Spleen (tissue), 10 donors: ENCODE measurements around the gene OR10H4. TPM values are rescaled to one million over a fixed set of nuclear protein-coding genes. Genes with fewer than 3 reads are reported as not detected.

Experiments used
- polyA plus RNA-seq, 3 donors: library from polyadenylated mRNA; stranded (reverse); fragments of 200-250 nt; gene quantifications; one replicate each; pipeline ENCODE4 v1.2.1, GENCODE V29; 2013
- total RNA-seq, 7 donors: library from RNA; depleted of rRNA in 3 of 7; stranded (reverse); fragments of >200 nt in 3 of 7; fragmentation: NEBNext Ultra II Directional in 4 of 7; extraction: Animal tissue kit (Norgen Biotek cat#: 25700) in 4 of 7; gene quantifications; one replicate each; pipeline versions ENCODE4 v1.1.0 to v1.2.1, GENCODE V29; 2016 to 2021
- donor health status: healthy with polysubstance abuse.
- donor health status: DM: no; HTN: no; CAD: no; lungs with moderate emphysema.
- donor health status: DM: no; HTN: no; CAD: no.
- donor health status: Bipolar disorder and iron deficiency.
- donor health status: healthy.
- donor health status: DM: no; HTN: no; CAD: no.
- donor health status: DM: yes; HTN: yes; CAD: no.

Gene OR10H4
- total and polyA plus RNA-seq, 10 donors, result not detected

Other genes with a start within 250 kb of the OR10H4 start
- gene OR10H2, start 221.0 kb upstream of the OR10H4 start, total RNA-seq, result not detected
- gene OR10H2, start 221.0 kb upstream of the OR10H4 start, polyA plus RNA-seq, result not detected
- not detected for gene OR10H3, start 211.0 kb upstream of the OR10H4 start, total RNA-seq
- gene OR10H3, start 211.0 kb upstream of the OR10H4 start, polyA plus RNA-seq, result not detected
- not detected for gene OR10H5, start 161.3 kb upstream of the OR10H4 start, total RNA-seq
- gene OR10H5, start 161.3 kb upstream of the OR10H4 start, polyA plus RNA-seq, result not detected
- gene OR10H1, start 133.3 kb upstream of the OR10H4 start, total RNA-seq, result not detected
- gene OR10H1, start 133.3 kb upstream of the OR10H4 start, polyA plus RNA-seq, result not detected
- gene CYP4F2, start 50.9 kb upstream of the OR10H4 start, total RNA-seq, result under 1 TPM in 1 of 7 donors, not detected in 6; 0.37 TPM
- gene CYP4F2, start 50.9 kb upstream of the OR10H4 start, polyA plus RNA-seq, result not detected
- gene CYP4F11, start 14.5 kb upstream of the OR10H4 start, total RNA-seq, result 1 to 10 TPM in 5 of 7 donors, under 1 TPM in 1, not detected in 1; 0.34 to 4.9 (median 1.9) TPM
- under 1 TPM in 2 of 3 donors, not detected in 1; 0.07 to 0.58 TPM for gene CYP4F11, start 14.5 kb upstream of the OR10H4 start, polyA plus RNA-seq
- 100 to 1,000 TPM; 352 to 760 (median 443) TPM for gene TPM4, start 127.5 kb downstream of the OR10H4 start, total RNA-seq
- gene TPM4, start 127.5 kb downstream of the OR10H4 start, polyA plus RNA-seq, result 100 to 1,000 TPM; 181 to 403 (median 238) TPM
- 100 to 1,000 TPM in 2 of 7 donors, 10 to 100 TPM in 5; 71.9 to 104 (median 89.8) TPM for gene RAB8A, start 162.9 kb downstream of the OR10H4 start, total RNA-seq
- gene RAB8A, start 162.9 kb downstream of the OR10H4 start, polyA plus RNA-seq, result 10 to 100 TPM; 31.5 to 45.5 (median 34.0) TPM
- 10 to 100 TPM; 39.6 to 89.2 (median 51.4) TPM for gene HSH2D, start 194.7 kb downstream of the OR10H4 start, total RNA-seq
- gene HSH2D, start 194.7 kb downstream of the OR10H4 start, polyA plus RNA-seq, result 100 to 1,000 TPM in 1 of 3 donors, 10 to 100 TPM in 2; 66.1 to 119 (median 75.2) TPM
- not detected for gene CIB3, start 224.5 kb downstream of the OR10H4 start, total RNA-seq
- gene CIB3, start 224.5 kb downstream of the OR10H4 start, polyA plus RNA-seq, result under 1 TPM in 1 of 3 donors, not detected in 2; 0.49 TPM
- gene FAM32A, start 236.4 kb downstream of the OR10H4 start, total RNA-seq, result 100 to 1,000 TPM in 1 of 7 donors, 10 to 100 TPM in 6; 45.8 to 105 (median 69.1) TPM
- 10 to 100 TPM; 60.0 to 89.5 (median 79.9) TPM for gene FAM32A, start 236.4 kb downstream of the OR10H4 start, polyA plus RNA-seq
- gene AP1M1, start 248.9 kb downstream of the OR10H4 start, total RNA-seq, result 10 to 100 TPM; 54.1 to 82.8 (median 67.2) TPM
- gene AP1M1, start 248.9 kb downstream of the OR10H4 start, polyA plus RNA-seq, result 10 to 100 TPM; 27.9 to 39.7 (median 34.6) TPM